ENCODE data around the gene SMIM29.

Gene SMIM29

GRCh38 chr6:34223956-34224940 lies 24.6 kb downstream of the SMIM29 start:
- peak; percentile 96 for DNase-seq

- DNase-seq = no peak
These were observed 25.3 kb downstream of the SMIM29 start for GRCh38 chr6:34223381-34223955.

GRCh38 chr6:34218691-34219090 lies 30.1 kb downstream of the SMIM29 start:
- no peak for DNase-seq

GRCh38 chr6:34213772-34214171 lies 35.0 kb downstream of the SMIM29 start:
- no peak for DNase-seq

GRCh38 chr6:34207695-34208443 lies 40.9 kb downstream of the SMIM29 start:
- no peak for DNase-seq

- DNase-seq = no peak
These were observed 42.1 kb downstream of the SMIM29 start for GRCh38 chr6:34206726-34207125.

GRCh38 chr6:34205916-34206315 lies 42.9 kb downstream of the SMIM29 start:
- DNase-seq = no peak

- no peak for DNase-seq
These were observed 43.3 kb downstream of the SMIM29 start for GRCh38 chr6:34205466-34205865.

- DNase-seq = no peak
These were observed 44.1 kb downstream of the SMIM29 start for GRCh38 chr6:34204693-34205092.

- DNase-seq = no peak
These were observed 46.2 kb downstream of the SMIM29 start for GRCh38 chr6:34202329-34203201.

- DNase-seq = no peak
These were observed 47.2 kb downstream of the SMIM29 start for GRCh38 chr6:34201455-34202107.

- no peak for DNase-seq
These were observed 48.4 kb downstream of the SMIM29 start for GRCh38 chr6:34200340-34200971.

- DNase-seq = no peak
These were observed 52.0 kb downstream of the SMIM29 start for GRCh38 chr6:34196833-34197195.
